HG03521 (cell line): ENCODE results near the gene SLC6A19.

ENCODE experiments used
- ATAC-seq: cut with Tn5 transposase; IDR thresholded peaks from one replicate; pipeline ENCODE4 v1.9.1; 2021; ENCODE audit warnings: mild to moderate bottlenecking, moderate library complexity; ENCODE audit not compliant: unreplicated experiment

SLC6A19 gene

DNA sequence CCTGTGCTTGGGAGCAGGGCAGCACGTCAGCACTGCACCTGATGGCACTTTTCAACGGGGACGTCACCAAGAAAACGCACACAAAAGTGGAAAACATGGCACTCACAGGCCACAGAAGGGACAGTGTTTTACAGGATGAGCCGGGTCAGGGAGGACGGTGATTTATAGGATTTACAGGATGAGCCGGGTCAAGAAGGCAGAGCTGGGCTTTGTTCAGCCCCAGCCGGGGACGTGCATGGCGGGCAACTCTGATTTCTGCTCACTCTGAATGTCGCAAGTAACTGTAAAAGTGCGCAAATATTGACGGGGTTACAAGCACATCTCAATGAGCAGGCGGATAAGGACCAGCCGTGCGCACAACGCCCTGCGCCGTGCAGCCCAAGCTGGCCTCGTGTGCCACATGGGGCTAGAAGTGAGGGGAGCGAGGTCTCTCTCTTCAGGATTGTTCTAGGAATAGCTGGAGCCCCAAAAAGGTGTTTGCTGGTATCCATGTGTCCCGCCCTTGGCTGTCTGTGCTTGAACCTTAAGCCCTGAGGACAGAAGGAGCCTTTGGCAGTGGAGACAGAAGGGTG is 40.2 kb downstream of the SLC6A19 start:
- no peak for ATAC-seq

DNA sequence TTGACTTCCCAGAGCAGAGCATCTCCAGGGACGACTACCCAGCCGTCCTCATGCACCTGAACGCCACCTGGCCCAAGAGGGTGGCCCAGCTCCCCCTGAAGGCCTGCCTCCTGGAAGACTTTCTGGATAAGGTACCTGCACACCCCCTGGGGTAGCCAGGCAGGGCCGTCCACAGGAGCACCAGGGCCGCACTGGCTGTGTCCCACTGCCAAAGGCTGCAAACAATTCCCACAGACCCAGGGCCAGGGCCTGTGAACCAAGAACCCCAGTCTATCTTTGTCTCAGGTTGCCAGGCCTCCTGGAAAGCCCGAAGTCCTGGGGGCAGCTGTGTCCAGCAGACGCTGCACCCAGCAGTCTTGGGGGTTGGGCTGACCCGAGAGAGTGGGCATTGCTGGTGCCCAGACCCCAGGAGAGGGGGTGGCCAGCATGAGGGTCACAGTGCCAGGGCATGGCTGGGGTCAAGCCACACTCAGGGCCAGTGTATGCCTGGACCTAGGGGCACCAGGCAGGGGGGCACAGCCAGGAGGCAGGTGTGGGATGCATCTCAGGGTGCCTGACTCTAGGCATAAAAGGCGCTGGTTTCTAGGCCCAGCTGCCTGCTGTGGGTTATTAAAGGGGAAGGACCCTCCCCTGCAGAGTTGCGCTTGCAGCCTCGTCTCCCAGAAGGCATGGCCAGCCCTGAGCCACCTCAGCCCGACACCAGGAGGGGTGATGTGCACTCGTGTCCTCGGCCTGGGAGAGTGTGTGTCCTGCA is 41.5 kb downstream of the SLC6A19 start:
- no peak for ATAC-seq

DNA sequence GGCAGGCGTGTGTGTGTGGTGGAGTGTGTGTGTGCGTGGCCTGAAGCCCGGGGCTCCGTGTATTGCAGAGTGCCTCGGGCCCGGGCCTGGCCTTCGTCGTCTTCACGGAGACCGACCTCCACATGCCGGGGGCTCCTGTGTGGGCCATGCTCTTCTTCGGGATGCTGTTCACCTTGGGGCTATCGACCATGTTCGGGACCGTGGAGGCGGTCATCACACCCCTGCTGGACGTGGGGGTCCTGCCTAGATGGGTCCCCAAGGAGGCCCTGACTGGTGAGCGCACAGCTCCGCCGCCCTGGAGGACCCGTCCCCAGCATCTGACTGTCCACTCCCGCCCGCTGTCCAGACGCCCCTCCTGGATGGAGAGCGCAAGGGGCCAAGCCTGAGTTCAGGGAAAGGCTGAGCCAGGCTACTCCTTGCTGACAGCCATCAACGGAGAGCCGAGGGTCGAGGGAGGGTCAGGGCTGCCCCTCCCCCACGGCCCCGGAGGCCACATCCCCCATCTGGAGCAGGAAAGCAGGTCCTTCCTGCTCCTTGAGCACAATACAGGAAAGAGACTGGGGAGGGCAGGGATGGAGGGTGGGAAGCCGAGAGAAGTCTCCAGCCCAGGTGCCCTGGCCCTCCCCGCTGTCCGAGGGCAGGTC is 42.2 kb downstream of the SLC6A19 start:
- no peak for ATAC-seq

DNA sequence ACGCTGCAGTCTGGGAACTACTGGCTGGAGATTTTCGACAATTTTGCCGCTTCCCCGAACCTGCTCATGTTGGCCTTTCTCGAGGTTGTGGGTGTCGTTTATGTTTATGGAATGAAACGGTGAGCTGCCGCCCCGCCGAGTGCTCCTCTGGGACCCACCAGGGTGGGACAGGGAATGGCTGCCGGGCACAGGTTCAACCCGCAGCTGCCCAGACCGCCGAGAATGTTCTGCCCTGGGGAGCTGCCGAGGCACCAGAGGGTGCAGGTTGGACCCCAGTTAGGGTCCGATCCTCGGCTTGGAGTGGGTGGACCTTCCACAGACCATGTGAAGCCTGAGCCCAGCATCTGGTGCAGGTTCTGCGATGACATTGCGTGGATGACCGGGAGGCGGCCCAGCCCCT is 42.9 kb downstream of the SLC6A19 start:
- no peak for ATAC-seq

DNA sequence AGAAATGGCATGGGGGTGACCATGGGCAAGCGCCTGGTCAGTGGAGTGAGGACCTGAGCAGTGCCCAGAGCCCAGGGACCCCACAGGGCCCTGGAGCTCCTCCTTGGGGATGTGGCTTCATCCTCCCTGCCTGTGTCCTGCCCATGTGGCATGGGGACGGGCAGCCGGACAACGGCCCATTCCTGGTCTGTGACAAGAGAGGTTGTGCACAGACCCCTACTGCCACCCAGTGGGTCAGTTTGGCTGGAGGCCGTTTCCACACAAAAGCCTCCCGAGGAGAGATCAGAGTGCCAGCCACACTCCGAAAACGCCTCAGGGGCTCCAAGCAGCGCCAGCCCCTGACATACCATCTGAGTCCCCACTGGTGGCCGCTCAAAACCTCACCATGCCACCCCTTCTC is 43.6 kb downstream of the SLC6A19 start:
- no peak for ATAC-seq

DNA sequence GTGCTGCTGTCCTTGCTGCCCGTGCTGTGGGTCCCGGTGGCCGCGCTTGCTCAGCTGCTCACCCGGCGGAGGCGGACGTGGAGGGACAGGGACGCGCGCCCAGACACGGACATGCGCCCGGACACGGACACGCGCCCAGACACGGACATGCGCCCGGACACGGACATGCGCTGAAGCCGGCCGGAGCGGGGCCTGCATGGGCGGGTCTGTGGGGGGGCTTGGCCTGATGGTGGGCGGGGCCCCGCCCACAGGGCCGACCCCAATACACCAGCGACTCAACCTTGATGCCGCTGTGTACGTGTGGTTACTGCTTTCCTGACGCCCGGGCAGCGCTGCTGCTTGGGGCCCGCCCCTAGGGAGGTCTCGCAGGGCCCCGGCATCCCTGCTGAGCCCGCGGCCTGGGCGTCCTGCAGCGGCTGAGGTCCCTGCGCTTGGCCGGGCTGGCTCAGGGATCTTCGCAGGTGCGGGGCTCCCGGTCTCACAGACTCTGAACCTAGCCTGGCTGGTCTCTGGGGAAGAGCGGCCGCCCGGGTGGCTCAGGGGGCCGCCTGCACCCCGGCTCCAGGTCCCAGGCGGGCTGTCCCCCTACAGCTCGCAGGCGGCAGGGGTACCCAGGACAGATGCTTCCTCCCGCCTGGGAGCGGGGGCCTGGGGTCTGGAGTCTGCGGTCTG is 44.6 kb downstream of the SLC6A19 start:
- ATAC-seq: no peak

DNA sequence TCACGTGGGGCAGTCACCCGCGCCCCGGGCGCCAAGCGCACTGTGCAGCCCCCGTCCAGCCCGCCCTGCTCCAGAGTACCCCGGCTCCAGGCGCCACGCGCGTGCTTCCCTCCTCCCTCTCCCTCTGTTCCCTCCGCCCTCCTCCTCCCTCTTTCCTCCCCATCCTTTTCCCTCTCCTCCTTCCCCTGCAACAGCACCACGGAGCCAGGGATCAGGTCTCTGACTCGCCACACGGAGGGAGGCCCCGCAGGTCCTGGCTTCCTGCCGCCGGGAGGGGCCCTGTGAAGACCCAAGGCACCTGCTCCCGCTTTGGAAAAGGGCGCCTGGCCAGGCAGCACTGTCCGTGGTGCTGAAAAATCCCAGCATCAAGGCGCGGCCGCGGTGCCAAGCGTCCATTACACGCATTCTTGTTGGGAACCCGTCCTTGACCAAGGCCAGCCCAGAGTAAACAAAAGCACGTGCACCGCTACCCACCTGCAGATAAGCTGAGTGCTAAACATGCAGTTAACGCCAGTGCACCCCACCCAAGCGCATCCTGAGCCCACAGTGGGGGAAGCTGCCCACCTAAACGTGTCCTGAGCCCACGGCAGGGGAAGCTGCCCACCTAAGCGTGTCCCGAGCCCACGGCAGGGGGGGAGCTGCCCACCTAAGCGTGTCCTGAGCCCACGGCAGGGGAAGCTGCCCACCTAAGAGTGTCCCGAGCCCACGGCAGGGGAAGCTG is 45.5 kb downstream of the SLC6A19 start:
- no peak for ATAC-seq

DNA sequence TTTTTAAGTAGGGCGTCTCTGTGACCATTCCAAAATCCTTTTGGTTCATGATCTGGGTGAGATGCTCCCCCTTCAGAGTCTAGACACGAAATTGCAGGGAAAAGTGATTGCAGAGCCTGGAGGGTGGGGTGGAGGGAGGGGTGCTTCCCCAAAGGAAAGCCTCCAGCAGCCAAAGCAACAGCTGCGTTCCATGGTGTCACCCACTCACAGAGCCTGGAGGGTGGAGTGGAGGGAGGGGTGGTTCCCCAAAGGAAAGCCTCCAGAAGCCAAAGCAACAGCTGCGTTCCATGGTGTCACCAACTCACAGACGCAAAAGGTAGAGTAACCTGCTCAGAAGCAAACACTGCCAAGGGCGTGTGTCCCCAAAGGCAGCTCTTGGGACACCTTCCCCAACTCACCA is 46.4 kb downstream of the SLC6A19 start:
- no peak for ATAC-seq

DNA sequence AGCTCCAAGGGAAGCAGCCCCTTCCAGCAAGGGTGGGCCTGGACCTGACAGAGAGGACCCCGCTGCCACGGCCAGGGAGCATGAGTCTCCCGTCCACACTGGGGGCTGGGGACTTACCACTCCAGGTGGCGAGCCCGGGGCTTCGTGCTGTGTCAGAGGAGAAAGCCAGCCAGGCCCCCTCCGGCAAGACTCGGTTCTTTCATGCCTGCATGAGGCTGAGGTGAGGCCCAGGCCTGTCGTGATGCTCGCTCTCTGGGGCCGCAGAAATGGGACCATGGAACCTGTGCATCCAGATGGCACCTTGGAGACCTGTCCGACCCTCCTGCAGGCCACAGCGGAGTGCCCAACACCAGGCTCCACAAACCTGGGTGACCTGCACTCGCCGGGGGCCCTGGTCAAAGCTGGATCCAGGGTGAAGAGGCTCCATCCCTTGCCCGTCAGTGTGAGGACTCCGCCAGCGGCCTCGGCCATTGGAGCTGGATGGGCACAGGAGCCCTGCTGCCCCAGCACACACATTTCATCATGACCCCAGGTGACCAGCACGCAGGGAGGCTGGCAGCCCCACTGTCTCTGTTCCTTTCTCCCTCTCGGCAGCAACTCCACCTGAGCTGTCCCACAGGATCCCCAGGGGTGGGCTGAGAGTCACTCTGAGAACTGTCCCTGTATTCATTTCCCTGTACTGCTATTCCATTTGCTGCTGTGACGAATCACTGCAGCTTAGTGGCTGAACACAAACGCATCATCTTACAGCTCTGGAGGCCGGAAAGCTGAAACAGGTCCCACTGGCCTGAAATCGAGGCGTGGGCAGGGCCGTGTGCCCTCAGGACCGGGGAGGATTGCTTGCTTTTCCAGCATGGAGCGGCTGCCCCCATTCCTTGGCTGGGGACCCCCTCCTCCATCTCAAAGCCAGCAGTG is 48.2 kb downstream of the SLC6A19 start:
- ATAC-seq: no peak

DNA sequence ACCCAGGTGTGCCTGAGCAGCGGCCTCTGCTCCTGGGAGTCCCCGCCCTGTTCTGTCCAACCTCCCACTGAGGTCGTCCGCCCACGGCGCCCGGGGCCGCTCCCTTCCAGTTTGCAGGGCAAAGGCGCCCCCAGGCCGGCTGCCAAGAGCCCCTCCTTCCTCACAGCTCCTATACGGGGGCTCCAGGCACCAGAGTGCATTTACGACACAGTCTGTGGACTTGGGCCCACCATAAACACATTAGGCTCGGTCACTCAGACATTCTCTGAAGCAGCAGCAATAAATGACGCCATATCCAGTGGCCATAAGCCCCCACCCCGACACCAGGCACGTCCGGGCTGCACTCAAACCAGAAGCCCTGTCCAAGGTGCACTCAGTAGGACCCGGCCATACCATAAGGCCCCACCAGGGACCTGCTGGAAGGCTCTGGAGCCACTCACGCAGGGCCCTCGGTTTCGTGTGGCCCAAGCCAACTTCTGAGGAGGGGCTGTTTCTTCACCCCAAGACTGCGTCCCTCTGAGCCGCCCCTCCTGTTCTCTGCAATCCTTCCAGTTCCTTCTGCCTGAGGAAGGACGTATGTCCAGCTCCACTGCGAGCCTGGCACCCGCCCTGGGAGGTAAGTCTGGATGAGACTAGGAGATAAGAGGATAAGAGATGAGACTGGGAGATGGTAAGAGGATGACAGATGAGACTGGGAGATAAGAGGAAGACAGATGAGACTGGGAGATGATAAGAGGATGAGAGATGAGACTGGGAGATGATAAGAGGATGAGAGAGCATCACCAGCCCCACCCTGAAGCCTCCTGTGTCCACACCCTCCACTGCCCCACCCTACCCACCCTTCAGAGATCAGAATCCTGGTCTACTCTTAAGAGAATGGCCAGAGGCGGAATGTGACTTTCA is 50.5 kb downstream of the SLC6A19 start:
- no peak for ATAC-seq

DNA sequence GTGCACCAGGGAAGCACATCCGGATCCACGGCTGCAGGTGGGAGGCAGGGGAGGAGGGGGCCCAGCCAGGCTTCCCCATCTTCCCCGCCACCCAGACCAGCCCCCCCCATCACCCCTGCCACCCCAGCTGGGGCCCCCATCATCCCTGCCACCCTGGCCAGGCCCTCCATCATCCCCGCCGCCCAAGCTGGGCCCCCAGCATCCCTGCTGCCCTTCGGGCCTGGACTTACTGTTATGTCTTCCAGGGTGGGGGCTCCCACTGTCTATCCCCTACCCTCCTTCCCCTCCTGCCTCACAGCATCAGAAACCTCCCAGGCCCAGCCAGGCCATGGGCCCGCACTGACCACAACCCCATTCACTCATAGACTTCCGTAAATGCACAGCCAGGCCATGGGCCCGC is 51.3 kb downstream of the SLC6A19 start:
- no peak for ATAC-seq

DNA sequence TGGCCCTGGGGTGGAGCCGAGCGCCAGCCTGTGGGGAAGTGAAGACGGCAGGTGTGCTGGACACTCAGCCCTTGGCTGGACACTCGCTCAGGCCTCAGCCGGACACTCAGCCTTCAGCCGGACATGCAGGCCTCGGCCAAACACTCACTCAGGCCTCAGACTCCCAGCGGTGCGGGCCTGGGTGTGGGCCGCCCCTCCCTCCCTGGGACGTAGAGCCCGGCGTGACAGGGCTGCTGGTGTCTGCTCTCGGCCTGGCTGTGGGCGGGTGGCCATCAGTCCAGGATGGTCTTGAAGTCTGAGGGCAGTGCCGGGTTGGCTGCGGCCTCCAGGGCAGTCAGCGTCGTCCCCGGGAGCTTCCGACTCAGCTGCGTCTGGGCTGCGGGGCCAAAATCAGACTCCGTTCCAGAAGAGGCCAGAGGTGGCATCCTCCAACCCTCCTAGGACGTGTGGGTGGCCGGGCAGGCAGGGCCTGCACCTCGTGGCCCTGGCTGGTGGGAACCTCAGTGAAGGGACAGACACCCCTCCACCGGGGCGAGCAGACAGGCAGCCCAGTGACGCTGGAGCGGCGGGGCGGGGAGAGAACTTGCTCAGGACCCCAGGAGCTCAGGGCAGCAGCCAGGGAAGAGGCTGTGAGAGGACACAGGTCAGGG is 52.2 kb downstream of the SLC6A19 start:
- no peak for ATAC-seq

DNA sequence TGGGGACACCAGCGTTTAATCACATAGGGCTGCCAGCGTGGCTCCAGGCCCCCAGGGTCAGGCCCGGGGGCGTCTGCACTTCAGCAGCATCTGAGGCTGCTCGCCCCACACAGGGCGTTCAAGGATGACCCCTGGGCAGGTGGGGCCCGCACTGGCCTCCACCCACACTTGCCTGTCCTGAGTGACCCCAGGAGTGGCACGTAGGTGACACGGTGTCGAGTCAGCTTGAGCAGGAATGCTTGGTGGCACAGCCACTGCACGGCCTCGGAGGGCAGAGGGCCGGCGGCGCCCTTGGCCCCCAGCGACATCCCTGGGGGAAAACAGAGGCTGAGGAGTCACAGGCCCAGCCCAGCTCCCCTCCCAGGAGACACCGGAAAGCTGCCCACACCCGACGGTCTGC is 52.8 kb downstream of the SLC6A19 start:
- no peak for ATAC-seq

DNA sequence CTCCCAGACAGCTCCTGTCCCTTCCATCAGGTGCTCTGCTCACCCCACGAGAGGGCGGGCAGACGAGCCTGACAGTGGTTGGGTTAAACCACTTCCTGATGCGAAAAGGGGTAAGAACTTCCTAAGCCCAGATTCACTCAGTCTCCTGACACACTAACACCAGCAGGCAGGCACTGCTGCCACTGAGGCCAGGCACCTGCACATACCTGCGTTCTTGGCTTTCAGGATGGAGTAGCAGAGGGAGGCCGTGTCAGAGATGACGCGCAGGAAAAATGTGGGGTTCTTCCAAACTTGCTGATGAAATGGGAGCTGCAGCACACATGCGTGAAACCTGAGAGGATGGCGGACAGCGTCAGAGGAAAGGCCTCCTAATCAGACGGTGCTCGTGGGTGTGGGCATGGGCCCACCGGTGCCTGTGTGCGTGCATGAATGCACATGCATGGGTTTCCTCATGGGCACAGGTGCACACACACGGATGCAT is 53.7 kb downstream of the SLC6A19 start:
- no peak for ATAC-seq

DNA sequence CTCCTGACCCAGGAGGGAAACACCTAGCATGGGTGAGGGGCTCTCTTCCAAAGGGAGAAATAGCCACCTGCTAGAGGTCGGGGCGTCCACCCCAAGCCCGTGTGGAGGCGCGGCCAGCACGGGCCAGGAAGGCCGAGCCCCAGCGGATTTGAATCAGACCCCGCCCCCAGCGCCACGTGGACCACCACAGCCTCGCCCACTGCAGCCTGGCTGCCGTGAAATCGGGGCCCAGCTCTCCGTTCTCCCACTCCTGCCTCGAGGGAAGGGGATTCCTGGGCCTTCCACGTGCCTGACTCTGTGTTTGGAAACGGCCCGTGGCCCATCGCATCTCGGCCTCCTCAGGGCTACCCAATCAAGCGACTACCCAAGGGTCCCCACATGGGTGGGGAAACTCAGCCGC is 55.4 kb downstream of the SLC6A19 start:
- ATAC-seq: no peak

DNA sequence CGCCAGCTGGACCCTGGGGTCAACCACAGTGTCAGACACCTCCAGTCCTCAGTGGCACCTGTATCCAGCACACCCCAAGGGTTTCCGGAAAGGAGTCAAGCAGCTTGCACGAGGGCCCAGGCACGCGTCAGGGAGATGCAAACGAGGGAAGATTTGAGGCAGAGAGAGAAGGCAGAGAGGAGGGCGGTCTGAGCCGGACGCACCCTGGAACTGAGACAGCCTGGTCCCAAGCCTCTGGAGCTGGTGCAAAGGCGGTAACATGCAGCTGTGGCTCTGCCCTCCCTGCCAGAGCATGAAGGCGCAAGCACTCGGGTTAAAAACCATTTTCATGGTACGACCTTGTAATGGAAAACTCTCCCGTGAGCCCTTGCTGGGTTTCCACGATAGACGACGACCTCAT is 56.0 kb downstream of the SLC6A19 start:
- no peak for ATAC-seq

DNA sequence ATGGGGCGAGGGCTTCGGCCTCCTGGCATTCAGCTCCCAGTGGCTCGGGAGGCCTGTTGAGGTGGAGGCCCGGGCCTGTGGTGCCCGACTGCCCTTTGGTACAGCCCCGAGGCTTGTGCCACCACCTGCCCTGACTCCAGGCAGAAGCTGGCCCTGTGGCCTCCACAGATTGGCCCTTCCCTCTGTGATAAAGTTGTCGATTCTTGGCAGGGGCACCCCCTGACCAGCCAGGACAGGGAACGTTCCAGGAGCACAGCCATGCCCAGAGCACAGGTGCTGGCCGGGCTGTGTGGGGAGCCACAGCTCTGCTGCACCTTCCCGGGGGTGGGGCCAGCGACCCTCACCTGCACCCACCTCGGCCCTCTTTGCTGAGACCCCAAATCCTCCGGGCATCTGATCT is 56.4 kb downstream of the SLC6A19 start:
- ATAC-seq: no peak

DNA sequence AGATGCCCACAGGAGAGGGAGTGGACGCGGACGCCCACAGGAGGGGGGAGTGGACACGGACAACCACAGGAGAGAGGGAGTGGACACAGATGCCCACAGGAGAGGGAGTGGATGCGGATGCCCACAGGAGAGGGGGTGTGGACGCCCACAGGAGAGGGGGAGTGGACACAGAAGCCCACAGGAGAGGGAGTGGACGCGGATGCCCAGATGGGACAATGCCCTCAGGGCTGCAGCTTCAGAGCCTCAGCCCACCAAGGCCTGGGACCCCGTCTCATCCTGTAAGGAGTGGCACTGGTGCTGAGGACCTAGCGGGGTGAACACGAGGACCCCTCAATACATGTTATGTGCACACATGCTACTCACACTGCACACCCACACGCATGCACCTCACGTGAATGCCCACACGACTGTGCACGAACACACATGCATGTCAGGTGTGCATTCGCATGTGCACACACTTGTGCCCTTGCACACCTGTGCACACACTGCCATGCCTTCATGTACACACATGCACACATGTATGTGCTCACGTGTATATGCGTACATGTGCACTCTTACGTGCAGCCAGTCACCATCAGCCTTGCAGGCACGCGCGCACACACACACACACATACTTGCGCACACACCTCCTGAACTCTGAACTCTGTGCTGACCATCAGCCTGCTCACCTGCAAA is 58.5 kb downstream of the SLC6A19 start:
- no peak for ATAC-seq
